Lower leg skin (tissue), 3 donors: ENCODE measurements around the gene PIK3R3.

Source experiments
- CTCF ChIP-seq, 3 donors: fragments of 450-650 bp; IDR thresholded peaks; one replicate each; pipeline ENCODE4 v1.5.1; 2016; ENCODE audit warnings: antibody characterized with exemption in 3 of 3, mild to moderate bottlenecking in 3 of 3, moderate library complexity in 2 of 3
- POLR2A ChIP-seq, 2 donors: fragments of 450-650 bp; IDR thresholded peaks; one replicate each; pipeline ENCODE4 v1.6.1; 2016 to 2017; ENCODE audit warnings: antibody characterized with exemption in 2 of 2, mild to moderate bottlenecking in 1 of 2, moderate library complexity in 1 of 2

GRCh38 chr1:46157916-46158311 is 25.5 kb upstream of the PIK3R3 start:
- TF ChIP-seq CTCF (IDR thresholded peaks at IDR 0.05) = no peak
- TF ChIP-seq POLR2A (IDR thresholded peaks at IDR 0.05) = no peak
